ENCODE results near the gene COL27A1. TPM values are rescaled to one million over a fixed set of nuclear protein-coding genes. Genes with fewer than 3 reads are reported as not detected.

COL27A1 gene
- total and polyA plus RNA-seq, 8 donors: 9.7 to 109 (median 19.6) TPM

DNA sequence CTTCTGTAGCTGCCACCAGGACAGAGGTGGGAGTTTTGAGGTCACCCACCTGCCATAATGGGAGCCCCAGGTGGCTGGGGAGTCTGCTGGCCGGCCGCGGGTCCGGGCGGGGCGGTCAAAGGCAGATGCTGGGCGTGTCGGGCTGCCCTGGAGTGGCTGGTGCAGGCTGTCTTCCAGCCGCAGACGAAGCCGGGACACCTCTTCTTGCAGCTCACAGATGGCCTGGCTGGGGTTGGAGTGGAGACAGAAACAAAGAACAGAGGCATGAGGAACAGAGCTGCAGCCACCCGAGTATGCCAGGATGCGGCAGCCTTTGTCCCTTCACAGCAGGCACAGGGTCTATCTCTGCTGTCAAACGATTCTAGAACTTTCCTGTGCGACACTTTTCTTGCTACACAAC, 192.3 kb downstream of the COL27A1 start:
- intact Hi-C loops (cut with DNase I): no loop called here
- no peak overlapping the region for H3K4me3 ChIP-seq
- H3K4me1 ChIP-seq: no peaks in the 10 kb centered on the region
- H3K27ac ChIP-seq: no peak overlapping the region
- peaks cover 0 to 6% (median 0%) of the 10 kb centered on the region in 3 donors for H3K36me3 ChIP-seq
- 88 to 92% methylated on average over 15 of the region's 15 CpGs for WGBS, 2 donors
- TF ChIP-seq, protein P1, sequence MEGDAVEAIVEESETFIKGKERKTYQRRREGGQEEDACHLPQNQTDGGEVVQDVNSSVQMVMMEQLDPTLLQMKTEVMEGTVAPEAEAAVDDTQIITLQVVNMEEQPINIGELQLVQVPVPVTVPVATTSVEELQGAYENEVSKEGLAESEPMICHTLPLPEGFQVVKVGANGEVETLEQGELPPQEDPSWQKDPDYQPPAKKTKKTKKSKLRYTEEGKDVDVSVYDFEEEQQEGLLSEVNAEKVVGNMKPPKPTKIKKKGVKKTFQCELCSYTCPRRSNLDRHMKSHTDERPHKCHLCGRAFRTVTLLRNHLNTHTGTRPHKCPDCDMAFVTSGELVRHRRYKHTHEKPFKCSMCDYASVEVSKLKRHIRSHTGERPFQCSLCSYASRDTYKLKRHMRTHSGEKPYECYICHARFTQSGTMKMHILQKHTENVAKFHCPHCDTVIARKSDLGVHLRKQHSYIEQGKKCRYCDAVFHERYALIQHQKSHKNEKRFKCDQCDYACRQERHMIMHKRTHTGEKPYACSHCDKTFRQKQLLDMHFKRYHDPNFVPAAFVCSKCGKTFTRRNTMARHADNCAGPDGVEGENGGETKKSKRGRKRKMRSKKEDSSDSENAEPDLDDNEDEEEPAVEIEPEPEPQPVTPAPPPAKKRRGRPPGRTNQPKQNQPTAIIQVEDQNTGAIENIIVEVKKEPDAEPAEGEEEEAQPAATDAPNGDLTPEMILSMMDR (IDR thresholded peaks at IDR 0.05): no peak
- H3K9me3 ChIP-seq: no peaks in the 10 kb centered on the region
- no peak for ATAC-seq
- no peak for FAIRE-seq
- no peak for DNase-seq
- no peaks in the 10 kb centered on the region for H3K27me3 ChIP-seq

DNA sequence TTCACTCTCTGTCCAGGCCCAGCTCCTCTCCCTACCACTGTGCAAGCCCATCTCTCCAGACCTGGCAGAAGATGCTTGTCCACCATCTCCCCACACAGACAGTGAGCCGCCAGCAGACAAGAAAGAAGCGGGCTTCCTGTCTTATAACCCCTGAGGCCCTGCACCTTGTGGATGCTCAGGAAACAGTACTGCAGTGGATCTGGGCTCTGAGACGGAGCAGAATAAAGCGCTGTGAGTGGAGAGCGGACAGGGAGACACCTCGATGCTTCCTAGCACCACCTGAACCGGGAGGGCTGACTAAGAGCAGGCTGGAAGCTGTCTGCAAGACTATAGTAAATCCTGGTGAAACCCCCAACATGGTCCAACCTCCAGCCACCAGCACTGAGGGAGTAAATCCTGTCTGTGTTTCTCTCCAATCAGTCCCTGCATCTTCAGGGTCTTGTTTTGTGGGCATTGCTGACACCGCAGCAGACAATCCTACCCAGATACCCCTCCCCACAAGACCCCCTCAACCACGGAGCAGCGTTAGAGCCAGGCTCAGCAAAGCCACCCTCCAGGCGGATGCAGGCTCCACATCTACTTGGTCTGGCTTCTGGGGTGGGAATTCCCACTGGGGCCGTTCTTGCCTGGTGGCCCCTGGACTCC, 193.0 kb downstream of the COL27A1 start:
- Histone ChIP-seq H3K36me3 (peaks cover 0 to 6% (median 0%) of the 10 kb centered on the region in 3 donors), H3K27me3 (no peaks in the 10 kb centered on the region), H3K4me1 (no peaks in the 10 kb centered on the region), H3K9me3 (no peaks in the 10 kb centered on the region), H3K4me3 (no peak overlapping the region), H3K27ac (peak overlapping the region in 1 of 4 donors; percentile 4)
- 78 to 85% methylated on average over 12 of the region's 12 CpGs for WGBS, 2 donors
- DNase-seq (no peak), ATAC-seq (no peak), FAIRE-seq (no peak)
- intact Hi-C loops (cut with DNase I): no loop called here
- TF ChIP-seq, protein P1 (IDR thresholded peaks at IDR 0.05): no peak

DNA sequence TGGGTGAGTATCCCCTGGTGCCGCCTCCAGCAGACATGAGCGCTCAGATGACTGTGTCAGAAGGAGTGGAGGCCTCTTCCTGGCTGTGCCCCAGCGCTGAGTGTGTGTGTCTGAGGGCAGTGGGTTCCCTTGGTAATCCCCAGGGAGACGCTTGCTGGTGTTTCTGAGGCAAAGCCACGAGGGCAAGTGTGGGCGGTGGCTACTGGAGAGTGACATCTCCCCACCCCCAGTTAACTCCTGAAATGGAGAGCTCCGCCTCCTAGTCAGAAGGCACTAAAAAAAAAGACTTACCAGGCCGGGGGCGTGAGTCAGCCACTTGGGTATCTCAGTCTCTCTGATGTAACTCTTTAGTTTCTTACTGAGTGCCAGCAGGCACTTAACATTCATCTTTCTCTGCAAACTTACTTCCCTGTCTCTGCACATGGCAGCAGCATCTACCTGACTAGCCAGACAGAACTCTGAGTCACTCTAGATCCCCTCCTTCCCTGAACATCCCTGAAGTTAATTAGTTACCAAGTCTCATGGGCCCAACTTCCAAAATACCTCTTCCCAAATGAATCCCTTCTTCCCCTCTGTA, 193.7 kb downstream of the COL27A1 start:
- TF ChIP-seq, protein P1 (IDR thresholded peaks at IDR 0.05): no peak
- H3K27me3 ChIP-seq: no peaks in the 10 kb centered on the region
- intact Hi-C loops (cut with DNase I): no loop called here
- peak overlapping the region in 1 of 4 donors; percentile 4 for H3K27ac ChIP-seq
- no peaks in the 10 kb centered on the region for H3K9me3 ChIP-seq
- DNase-seq (peak in 1 of 6 donors; percentile 54), FAIRE-seq (peak; percentile 82), ATAC-seq (peak in 3 of 4 donors; percentile 60 to 81 (median 79))
- H3K4me1 ChIP-seq: no peaks in the 10 kb centered on the region
- peaks cover 0 to 6% (median 0%) of the 10 kb centered on the region in 3 donors for H3K36me3 ChIP-seq
- WGBS, 2 donors: 64 to 68% methylated on average over 9 of the region's 9 CpGs
- H3K4me3 ChIP-seq: no peak overlapping the region

DNA sequence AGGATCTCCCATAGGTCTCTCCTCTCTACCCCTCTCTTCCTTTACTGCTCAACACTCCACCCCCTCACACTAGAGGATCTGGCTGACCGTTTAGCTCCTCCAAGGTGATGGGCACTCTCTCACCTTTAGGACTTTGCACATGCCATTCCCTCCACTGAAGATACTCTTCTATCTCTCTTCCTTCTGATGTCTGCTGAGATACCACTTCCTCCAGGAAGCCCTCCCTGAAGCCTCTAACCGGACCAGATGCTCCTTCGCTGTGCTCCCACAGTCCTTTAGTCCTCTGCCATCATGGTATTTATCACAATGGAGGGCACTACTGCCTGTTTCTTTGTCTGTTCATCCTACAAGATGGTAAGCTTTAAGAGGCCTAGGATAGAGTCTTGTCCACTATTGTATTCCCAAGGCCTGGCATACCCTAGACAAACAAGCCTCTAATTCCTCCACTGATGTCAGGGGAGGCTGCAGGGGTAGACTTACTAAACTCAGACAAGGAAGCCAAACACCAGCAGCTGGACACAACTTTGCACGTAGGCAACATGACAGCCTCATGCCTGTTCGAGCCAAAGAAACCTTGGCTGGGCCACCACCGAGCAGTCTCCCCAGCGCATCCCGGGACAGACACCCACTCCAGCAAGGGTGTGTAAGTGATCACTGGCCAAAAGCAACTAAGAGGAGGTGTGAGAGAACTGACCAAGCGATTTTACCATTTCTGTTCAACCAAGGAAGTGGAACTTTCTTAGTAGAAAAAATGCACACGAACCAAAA, 194.6 kb downstream of the COL27A1 start:
- Histone ChIP-seq H3K27ac (no peak overlapping the region), H3K36me3 (peaks cover 0 to 6% (median 0%) of the 10 kb centered on the region in 3 donors), H3K9me3 (no peaks in the 10 kb centered on the region), H3K27me3 (no peaks in the 10 kb centered on the region), H3K4me3 (no peak overlapping the region), H3K4me1 (no peaks in the 10 kb centered on the region)
- 85 to 88% methylated on average over 10 of the region's 10 CpGs for WGBS, 2 donors
- ATAC-seq (no peak), DNase-seq (no peak), FAIRE-seq (no peak)
- TF ChIP-seq, protein P1 (IDR thresholded peaks at IDR 0.05): no peak
- intact Hi-C loops (cut with DNase I): no loop called here
